Astrocyte (in vitro differentiated cells and primary cell): ENCODE measurements around the gene GPR158. TPM values are rescaled to one million over a fixed set of nuclear protein-coding genes. Genes with fewer than 3 reads are reported as not detected.
A peak's percentile ranks its signal among the peaks of the same experiment; 100 is the strongest.

Experiments
- DNase-seq: peaks from one replicate; pipeline ENCODE4 v3.0.0-alpha.2; 2010; ENCODE audit warnings: low read depth
- FAIRE-seq: peaks from 2 replicates; lab custom pipeline; 2011; peaks lifted over from hg19 to GRCh38; lab: Jason Lieb, UNC
- H2AFZ ChIP-seq: 2 replicates; pipeline ENCODE4 v1.6.0; 2012; ENCODE audit warnings: low read depth, low read length, inconsistent platforms
- H3K27ac ChIP-seq: 2 replicates; pipeline ENCODE4 v1.5.1; 2011; ENCODE audit warnings: low read depth, low read length, inconsistent platforms
- H3K27me3 ChIP-seq: 2 replicates; pipeline ENCODE4 v1.6.0; 2011; ENCODE audit warnings: low read length, inconsistent platforms; ENCODE audit not compliant: insufficient read depth
- H3K36me3 ChIP-seq: 2 replicates; pipeline ENCODE4 v1.5.1; 2011; ENCODE audit warnings: low read length, inconsistent platforms; ENCODE audit not compliant: insufficient read depth
- H3K4me1 ChIP-seq: 2 replicates; pipeline ENCODE4 v1.5.1; 2011; ENCODE audit warnings: low read length, inconsistent platforms; ENCODE audit not compliant: insufficient read depth
- H3K4me2 ChIP-seq: 2 replicates; pipeline ENCODE4 v1.6.0; 2012; ENCODE audit warnings: low read length, inconsistent platforms
- H3K4me3 ChIP-seq: 2 replicates; pipeline ENCODE4 v1.5.1; 2011; ENCODE audit warnings: low read depth, mild to moderate bottlenecking, low read length, inconsistent platforms; ENCODE audit not compliant: insufficient read depth
- H3K79me2 ChIP-seq: 2 replicates; pipeline ENCODE4 v1.6.0; 2012; ENCODE audit warnings: mild to moderate bottlenecking, low read length, inconsistent platforms; ENCODE audit not compliant: insufficient read depth
- H3K9ac ChIP-seq: 2 replicates; pipeline ENCODE4 v1.6.0; 2012; ENCODE audit warnings: mild to moderate bottlenecking, low read length, inconsistent platforms
- H3K9me3 ChIP-seq: 2 replicates; pipeline ENCODE4 v1.5.1; 2012; ENCODE audit warnings: low read depth, mild to moderate bottlenecking, low read length, inconsistent platforms; ENCODE audit not compliant: insufficient read depth
- H4K20me1 ChIP-seq: 2 replicates; pipeline ENCODE4 v1.6.0; 2012; ENCODE audit warnings: low read length, inconsistent platforms; ENCODE audit not compliant: insufficient read depth
- H3K27ac Mint-ChIP-seq: one replicate; pipeline ENCODE4 v1.8.0; 2021; ENCODE audit warnings: mild to moderate bottlenecking, mixed read lengths; ENCODE audit not compliant: unreplicated experiment
- H3K27me3 Mint-ChIP-seq: one replicate; pipeline ENCODE4 v1.8.0; 2021; ENCODE audit warnings: low read depth, mixed read lengths; ENCODE audit not compliant: unreplicated experiment
- H3K36me3 Mint-ChIP-seq: one replicate; pipeline ENCODE4 v1.8.0; 2021; ENCODE audit warnings: low read depth, mixed read lengths; ENCODE audit not compliant: unreplicated experiment
- H3K4me1 Mint-ChIP-seq: one replicate; pipeline ENCODE4 v1.8.0; 2021; ENCODE audit warnings: low read depth, mixed read lengths; ENCODE audit not compliant: unreplicated experiment
- H3K4me3 Mint-ChIP-seq: one replicate; pipeline ENCODE4 v1.8.0; 2021; ENCODE audit warnings: mild to moderate bottlenecking, moderate library complexity, mixed read lengths; ENCODE audit not compliant: unreplicated experiment
- H3K9me3 Mint-ChIP-seq: one replicate; pipeline ENCODE4 v1.8.0; 2021; ENCODE audit warnings: mild to moderate bottlenecking, mixed read lengths; ENCODE audit not compliant: unreplicated experiment
- CTCF ChIP-seq: IDR thresholded peaks from 2 replicates; pipeline ENCODE4 v1.5.1; 2011; ENCODE audit warnings: low read depth, mild to moderate bottlenecking, inconsistent platforms, low read length, moderate library complexity; ENCODE audit not compliant: insufficient read depth
- EZH2 ChIP-seq: IDR thresholded peaks from 2 replicates; pipeline ENCODE4 v1.6.1; 2012; ENCODE audit warnings: mild to moderate bottlenecking, low read length, inconsistent platforms; ENCODE audit not compliant: insufficient read depth
- total RNA-seq: library from RNA; stranded (reverse); gene quantifications from 2 replicates; pipeline ENCODE4 v1.2.1, GENCODE V29; 2021

GPR158 gene
- total RNA-seq, 1 donor from 2014 or later: 0.27 TPM

DNA sequence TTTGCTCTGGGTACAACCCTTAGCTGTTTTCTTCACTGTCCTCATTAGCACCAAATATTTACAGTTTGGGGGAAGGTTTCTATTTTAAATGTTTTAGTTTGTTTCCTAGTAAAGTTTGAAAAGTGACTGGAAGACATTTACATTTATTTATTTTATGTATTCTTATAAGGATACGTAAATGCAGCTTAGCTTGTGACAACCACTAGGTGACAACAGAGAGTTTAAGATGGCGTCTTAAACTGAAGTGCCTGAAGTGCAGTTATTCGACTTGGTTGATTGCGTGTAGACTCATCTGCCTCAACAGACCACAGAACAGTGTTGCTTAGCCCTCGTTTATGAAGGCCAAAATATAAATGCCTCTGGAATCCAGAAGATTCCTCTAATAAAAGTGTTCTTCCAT lies 381.1 kb downstream of the GPR158 start:
- Mint-ChIP-seq H3K4me1 (peaks cover 15% of the 10 kb centered on the region), H3K27me3 (no peaks in the 10 kb centered on the region), H3K9me3 (no peaks in the 10 kb centered on the region), H3K4me3 (no peak overlapping the region), H3K36me3 (no peaks in the 10 kb centered on the region), H3K27ac (no peak overlapping the region)
- H3K36me3 ChIP-seq: no peaks in the 10 kb centered on the region
- TF ChIP-seq CTCF (no peak), EZH2 (no peak)
- H3K27ac ChIP-seq: peak overlapping the region; percentile 70
- H4K20me1 ChIP-seq: no peaks in the 10 kb centered on the region
- H3K4me3 ChIP-seq: no peak overlapping the region
- peak overlapping the region; percentile 61 for H3K4me2 ChIP-seq
- no peaks in the 10 kb centered on the region for H3K27me3 ChIP-seq
- H3K9me3 ChIP-seq: no peaks in the 10 kb centered on the region
- peaks cover 15% of the 10 kb centered on the region for H3K4me1 ChIP-seq
- H3K9ac ChIP-seq: peak overlapping the region; percentile 34
- no peak for FAIRE-seq
- H2AFZ ChIP-seq: peak overlapping the region; percentile 19
- no peak for DNase-seq
- H3K79me2 ChIP-seq: no peaks in the 10 kb centered on the region

GRCh38 chr10:25556457-25556856 lies 381.7 kb downstream of the GPR158 start:
- H3K4me1 ChIP-seq: peaks cover 15% of the 10 kb centered on the region
- H3K27me3 ChIP-seq: no peaks in the 10 kb centered on the region
- H3K4me2 ChIP-seq: peak overlapping the region; percentile 61
- H3K9ac ChIP-seq: peak overlapping the region; percentile 34
- TF ChIP-seq CTCF (no peak), EZH2 (no peak)
- Mint-ChIP-seq H3K4me1 (peaks cover 15% of the 10 kb centered on the region), H3K4me3 (no peak overlapping the region), H3K36me3 (no peaks in the 10 kb centered on the region), H3K9me3 (no peaks in the 10 kb centered on the region), H3K27me3 (no peaks in the 10 kb centered on the region), H3K27ac (no peak overlapping the region)
- H3K36me3 ChIP-seq: no peaks in the 10 kb centered on the region
- peak overlapping the region; percentile 19 for H2AFZ ChIP-seq
- H3K27ac ChIP-seq: peak overlapping the region; percentile 70
- no peaks in the 10 kb centered on the region for H3K79me2 ChIP-seq
- no peaks in the 10 kb centered on the region for H3K9me3 ChIP-seq
- FAIRE-seq (no peak), DNase-seq (peak; percentile 98)
- H3K4me3 ChIP-seq: no peak overlapping the region
- H4K20me1 ChIP-seq: no peaks in the 10 kb centered on the region

DNA sequence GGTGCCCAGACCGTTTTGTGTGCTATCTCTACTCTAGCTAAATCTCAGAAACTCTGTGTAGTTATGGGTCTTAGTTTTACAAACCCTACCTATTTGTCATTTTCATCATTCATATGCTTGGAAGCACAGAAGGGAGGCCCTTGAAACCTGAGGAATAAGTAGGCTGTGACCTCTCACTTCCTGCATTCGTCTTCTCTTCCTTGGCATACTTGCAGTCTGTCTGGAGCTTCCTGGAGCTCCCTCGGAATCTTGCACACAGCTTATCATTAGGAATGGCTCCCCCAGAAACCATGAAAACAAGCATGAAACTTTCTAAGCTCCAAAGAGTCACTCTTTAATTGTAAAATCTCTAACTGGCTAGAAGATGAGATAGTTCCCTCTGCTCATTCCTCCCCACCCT lies 382.3 kb downstream of the GPR158 start:
- FAIRE-seq (no peak), DNase-seq (peak; percentile 40)
- Mint-ChIP-seq H3K9me3 (no peaks in the 10 kb centered on the region), H3K27ac (no peak overlapping the region), H3K4me3 (no peak overlapping the region), H3K27me3 (no peaks in the 10 kb centered on the region), H3K4me1 (peaks cover 15% of the 10 kb centered on the region), H3K36me3 (no peaks in the 10 kb centered on the region)
- Histone ChIP-seq H3K4me1 (peaks cover 15% of the 10 kb centered on the region), H3K36me3 (no peaks in the 10 kb centered on the region), H2AFZ (no peak overlapping the region), H3K79me2 (no peaks in the 10 kb centered on the region), H3K27me3 (no peaks in the 10 kb centered on the region), H3K9me3 (no peaks in the 10 kb centered on the region), H3K9ac (peak overlapping the region; percentile 11), H3K4me2 (peak overlapping the region; percentile 61), H3K27ac (peak overlapping the region; percentile 60), H4K20me1 (no peaks in the 10 kb centered on the region), H3K4me3 (no peak overlapping the region)
- no peak for TF ChIP-seq CTCF
- no peak for TF ChIP-seq EZH2
